ENCODE data around the gene CRTC2. TPM values are rescaled to one million over a fixed set of nuclear protein-coding genes. Genes with fewer than 3 reads are reported as not detected.
A peak's percentile ranks its signal among the peaks of the same experiment; 100 is the strongest.

Gene CRTC2
- total and polyA plus RNA-seq, 9 of the 15 experiments (the other 6 are each of a cell fraction or from before 2014, with no cell fraction given) = 2.7 to 26.4 (median 10.2) TPM

- TF ChIP-seq LCOR (CRISPR knock-in tag; IDR thresholded peaks at IDR 0.05) = no peak
- TF ChIP-seq RBFOX2 (IDR thresholded peaks at IDR 0.05; ENCODE audit: low read depth, low read length) = peak; percentile 39
- TF ChIP-seq RBM17 (IDR thresholded peaks at IDR 0.05; ENCODE audit: borderline replicate concordance, low read depth, low read length) = no peak
- TF ChIP-seq KLF6 (CRISPR knock-in tag; IDR thresholded peaks at IDR 0.05; ENCODE audit: borderline replicate concordance) = no peak
These were observed 17.7 kb downstream of the CRTC2 start (continued) for GRCh38 chr1:153940756-153941155.

DNA sequence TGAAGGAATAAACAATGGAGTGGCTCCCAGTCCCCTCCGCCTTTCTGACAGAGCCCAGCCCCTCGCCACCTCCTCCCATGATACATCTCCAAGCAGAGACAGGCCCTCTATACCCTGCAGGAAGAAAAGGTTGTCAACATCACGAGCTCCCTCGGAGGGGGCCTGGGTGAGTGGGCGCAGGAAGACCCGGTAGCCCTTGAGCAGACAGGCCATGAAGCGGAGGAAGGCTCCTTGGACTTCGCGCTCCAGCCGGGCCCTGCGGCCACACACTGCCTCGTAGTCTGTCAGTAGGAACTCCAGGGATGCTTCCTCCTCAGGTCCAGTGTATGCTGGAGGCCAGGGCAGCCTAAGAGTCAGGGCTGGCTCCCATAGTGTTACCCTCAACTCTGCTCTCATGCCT is 18.9 kb downstream of the CRTC2 start:
- in situ Hi-C loops (cut with MboI) (no loop called here), intact Hi-C loops (cut with micrococcal nuclease) (no loop called here)
- H3K27me3 ChIP-seq (ENCODE audit: control insufficient read depth in 2 of 2, insufficient read depth in 2 of 2, low read length in 2 of 2) = no peaks in the 10 kb centered on the region
- WGBS (ENCODE audit: insufficient coverage, low coverage, missing lambda C conversion rate) = 89% methylated on average over 6 of the region's 12 CpGs
- peaks cover 3 to 8% of the 10 kb centered on the region in 2 experiments; a peak in 3 of 5 replicates for H3K4me1 ChIP-seq (replicated peaks in 1 of 2; ENCODE audit: control insufficient read depth in 2 of 2, insufficient read depth in 2 of 2, low read length in 2 of 2)
- ATAC-seq (no peak), FAIRE-seq (no peak), DNase-seq (ENCODE audit: extremely low read depth in 1 of 4, low spot score in 3 of 4) (no peak)
- H3K4me3 ChIP-seq = no peak overlapping the region
- no peak overlapping the region for H3K4me2 ChIP-seq (ENCODE audit: insufficient read depth, low read length)
- POLR2A ChIA-PET = interaction anchor here (0.7 to 3.0 kb wide), 4 partner anchors 10 to 51 kb away, joined by 4 to 10 read pairs (median 8); partner anchors contain the start of genes CRTC2, GATAD2B and RPS27
- H3K9ac ChIP-seq (ENCODE audit: insufficient read depth in 1 of 2, low read depth in 2 of 2, low read length in 2 of 2) = no peak overlapping the region
- H3K9me1 ChIP-seq (ENCODE audit: control insufficient read depth, insufficient read depth, low read length) = no peaks in the 10 kb centered on the region
- no peaks in the 10 kb centered on the region for H3K9me3 ChIP-seq (replicated peaks; ENCODE audit: control insufficient read depth, insufficient read depth, low read depth, low read length)
- H4K20me1 ChIP-seq (replicated peaks; ENCODE audit: control insufficient read depth, insufficient read depth, low read length) = no peaks in the 10 kb centered on the region
- peaks cover 9% of the 10 kb centered on the region for H3K79me2 ChIP-seq (ENCODE audit: control insufficient read depth, insufficient read depth, low read length)
- H3K36me3 ChIP-seq (ENCODE audit: control insufficient read depth, insufficient read depth, low read length) = peaks cover 90% of the 10 kb centered on the region
- CTCF ChIA-PET (ENCODE audit: low intra/inter-chr PET ratio) = no interaction called here
- H3K27ac ChIP-seq (ENCODE audit: extremely low read depth, low read depth, low read length) = no peak overlapping the region
- H2AFZ ChIP-seq (ENCODE audit: low read depth, low read length) = no peak overlapping the region
- no TSS peak for BruUV-seq (replicated peaks)
- TF ChIP-seq CBX1 (IDR thresholded peaks at IDR 0.05; ENCODE audit: low read depth) (no peak), FUS (optimal IDR thresholded peaks at IDR 0.05; ENCODE audit: low read depth, low read length) (no peak), CCNT2 (IDR thresholded peaks at IDR 0.05; ENCODE audit: borderline replicate concordance, extremely low read depth, insufficient read length, low read depth, low read length) (no peak), RNF219 (CRISPR knock-in tag; IDR thresholded peaks at IDR 0.05) (no peak), REST (IDR thresholded peaks at IDR 0.05; ENCODE audit: borderline replicate concordance) (no peak), REST (CRISPR knock-in tag; IDR thresholded peaks at IDR 0.05; ENCODE audit: low read depth) (no peak), DMBX1 (CRISPR knock-in tag; IDR thresholded peaks at IDR 0.05; ENCODE audit: borderline replicate concordance) (no peak), RBM22 (IDR thresholded peaks at IDR 0.05; ENCODE audit: low read depth, low read length, poor library complexity, severe bottlenecking) (no peak)

Data from K562 (cell line).